Loucy (cell line): Measurements from ENCODE around the gene RNF13.

Source experiments
- H2AFZ ChIP-seq: fragments of 200-600 bp; sonication (generic); 2 replicates; pipeline ENCODE4 v1.6.0; 2016; ENCODE audit warnings: antibody characterized with exemption, mild to moderate bottlenecking, low read length, moderate library complexity
- H3F3A ChIP-seq: fragments of 200-600 bp; 2 replicates; pipeline ENCODE4 v1.6.0; 2016; ENCODE audit warnings: antibody characterized with exemption, low read depth, mild to moderate bottlenecking
- H3K27me3 ChIP-seq: fragments of 200-600 bp; sonication (generic); 2 replicates; pipeline ENCODE4 v1.6.1; 2014; ENCODE audit warnings: low read length, mild to moderate bottlenecking; ENCODE audit not compliant: insufficient read depth, poor library complexity, severe bottlenecking
- H3K36me3 ChIP-seq: fragments of 200-600 bp; sonication (generic); 2 replicates; pipeline ENCODE4 v1.6.1; 2016; ENCODE audit warnings: low read length; ENCODE audit not compliant: insufficient read depth
- H3K4me1 ChIP-seq: fragments of 200-600 bp; sonication (generic); 2 replicates; pipeline ENCODE4 v1.5.1; 2014; ENCODE audit warnings: low read length, mild to moderate bottlenecking; ENCODE audit not compliant: insufficient read depth, poor library complexity, severe bottlenecking
- H3K4me2 ChIP-seq: fragments of 200-600 bp; sonication (generic); 2 replicates; pipeline ENCODE4 v1.6.0; 2014; ENCODE audit warnings: antibody characterized with exemption, low read length, low read depth, mild to moderate bottlenecking; ENCODE audit not compliant: poor library complexity, severe bottlenecking
- H3K4me3 ChIP-seq: fragments of 200-600 bp; sonication (generic); 2 replicates; pipeline ENCODE4 v1.5.1; 2014; ENCODE audit warnings: low read length, mild to moderate bottlenecking, mixed read lengths; ENCODE audit not compliant: poor library complexity, severe bottlenecking
- H3K79me2 ChIP-seq: fragments of 200-600 bp; sonication (generic); 2 replicates; pipeline ENCODE4 v1.6.1; 2014; ENCODE audit warnings: low read length; ENCODE audit not compliant: insufficient read depth
- H3K9ac ChIP-seq: fragments of 200-600 bp; sonication (generic); 2 replicates; pipeline ENCODE4 v1.6.0; 2014; ENCODE audit warnings: mild to moderate bottlenecking, low read depth, low read length, moderate library complexity; ENCODE audit not compliant: poor library complexity, severe bottlenecking
- H3K9me2 ChIP-seq: fragments of 200-600 bp; sonication (generic); replicated peaks from 2 replicates; pipeline ENCODE4 v1.6.1; 2016; ENCODE audit warnings: low read depth, low read length, mixed read lengths
- H3K9me3 ChIP-seq: fragments of 200-600 bp; sonication (generic); 2 replicates; pipeline ENCODE4 v1.6.1; 2014; ENCODE audit warnings: mild to moderate bottlenecking, antibody characterized with exemption, low read length, low read depth; ENCODE audit not compliant: insufficient read depth
- H4K20me1 ChIP-seq: fragments of 200-600 bp; sonication (generic); 2 replicates; pipeline ENCODE4 v1.6.0; 2014; ENCODE audit warnings: antibody characterized with exemption, low read length, mild to moderate bottlenecking; ENCODE audit not compliant: insufficient read depth, poor library complexity, severe bottlenecking
- CTCF ChIP-seq: fragments of 200-600 bp; sonication (generic); conservative IDR thresholded peaks from 2 replicates; pipeline ENCODE4 v1.5.1; 2014; ENCODE audit warnings: mild to moderate bottlenecking, antibody characterized with exemption, low read length
- EZH2phosphoT487 ChIP-seq: fragments of 200-600 bp; IDR thresholded peaks from 2 replicates; pipeline ENCODE4 v1.6.1; 2018; ENCODE audit warnings: antibody characterized with exemption, mild to moderate bottlenecking, moderate library complexity, borderline replicate concordance

RNF13 gene

GRCh38 chr3:149886957-149887356, 73.9 kb downstream of the RNF13 start:
- Histone ChIP-seq H3K9me3 (no peaks in the 10 kb centered on the region), H3K36me3 (no peaks in the 10 kb centered on the region), H2AFZ (no peak overlapping the region), H3K9ac (no peak overlapping the region), H3K4me2 (no peak overlapping the region), H4K20me1 (no peaks in the 10 kb centered on the region), H3K9me2 (no peaks in the 10 kb centered on the region), H3K79me2 (no peaks in the 10 kb centered on the region), H3K27me3 (no peaks in the 10 kb centered on the region), H3F3A (no peaks in the 10 kb centered on the region), H3K4me3 (no peak overlapping the region), H3K4me1 (no peaks in the 10 kb centered on the region)
- TF ChIP-seq CTCF (no peak), EZH2phosphoT487 (no peak)

- Histone ChIP-seq H3F3A (no peaks in the 10 kb centered on the region), H3K27me3 (no peaks in the 10 kb centered on the region), H3K4me1 (no peaks in the 10 kb centered on the region), H4K20me1 (no peaks in the 10 kb centered on the region), H3K4me3 (no peak overlapping the region), H3K4me2 (no peak overlapping the region), H3K36me3 (no peaks in the 10 kb centered on the region), H3K9me2 (no peaks in the 10 kb centered on the region), H2AFZ (no peak overlapping the region), H3K9ac (no peak overlapping the region), H3K79me2 (no peaks in the 10 kb centered on the region), H3K9me3 (no peaks in the 10 kb centered on the region)
- no peak for TF ChIP-seq CTCF
- no peak for TF ChIP-seq EZH2phosphoT487
Observed at GRCh38 chr3:149891621-149892020, 78.6 kb downstream of the RNF13 start.

- H3K36me3 ChIP-seq, result no peaks in the 10 kb centered on the region
- no peak overlapping the region for H3K9ac ChIP-seq
- no peaks in the 10 kb centered on the region for H3K9me2 ChIP-seq
- H2AFZ ChIP-seq, result no peak overlapping the region
- H3K4me2 ChIP-seq, result no peak overlapping the region
- no peaks in the 10 kb centered on the region for H3F3A ChIP-seq
- no peaks in the 10 kb centered on the region for H4K20me1 ChIP-seq
- H3K4me1 ChIP-seq, result no peaks in the 10 kb centered on the region
- TF ChIP-seq CTCF, result no peak
- no peak for TF ChIP-seq EZH2phosphoT487
- H3K4me3 ChIP-seq, result no peak overlapping the region
- no peaks in the 10 kb centered on the region for H3K9me3 ChIP-seq
- H3K27me3 ChIP-seq, result no peaks in the 10 kb centered on the region
- no peaks in the 10 kb centered on the region for H3K79me2 ChIP-seq
Observed at GRCh38 chr3:149892371-149892770, 79.4 kb downstream of the RNF13 start.
